Measurements from ENCODE around the gene GRWD1.

GRCh38 chr19:48419158-48419920 is 26.4 kb upstream of the GRWD1 start:
- TF ChIP-seq CTCF (conservative IDR thresholded peaks at IDR 0.05; ENCODE audit: low read depth, low read length) (no peak), POLR2A (IDR thresholded peaks at IDR 0.05; ENCODE audit: low read depth, low read length) (no peak), RAD21 (IDR thresholded peaks at IDR 0.05; ENCODE audit: low read length) (no peak), RFX5 (IDR thresholded peaks at IDR 0.05; ENCODE audit: low read depth, low read length) (no peak), MAFK (IDR thresholded peaks at IDR 0.05; ENCODE audit: low read depth, low read length) (no peak), CHD1 (IDR thresholded peaks at IDR 0.05; ENCODE audit: low read depth, low read length) (no peak), NFE2L2 (IDR thresholded peaks at IDR 0.05; ENCODE audit: low read depth, low read length) (no peak), SMC3 (IDR thresholded peaks at IDR 0.05; ENCODE audit: low read depth, low read length) (no peak), MXI1 (IDR thresholded peaks at IDR 0.05; ENCODE audit: borderline replicate concordance, low read depth, low read length) (no peak), RCOR1 (IDR thresholded peaks at IDR 0.05; ENCODE audit: insufficient replicate concordance, low read length) (no peak), BHLHE40 (IDR thresholded peaks at IDR 0.05; ENCODE audit: low read depth, low read length) (no peak), CEBPB (IDR thresholded peaks at IDR 0.05; ENCODE audit: low read depth, low read length) (no peak), MAZ (IDR thresholded peaks at IDR 0.05; ENCODE audit: borderline replicate concordance, low read depth, low read length) (peak; percentile 86), FOS (IDR thresholded peaks at IDR 0.05; ENCODE audit: low read depth, low read length) (no peak)
